Activated CD4-positive, alpha-beta T cell treated with anti-CD3 and anti-CD28 coated beads, Interleukin-2, amount 50 U/mL, for 24 hours (primary cell): ENCODE results near the gene MRPL55.

ENCODE experiments used
- DNase-seq, 2 donors: peaks; one replicate each; pipeline ENCODE4 v3.0.0-alpha.2; 2020; ENCODE audit warnings: low read depth in 1 of 2, low spot score in 1 of 2

The MRPL55 gene

GRCh38 chr1:228148196-228148861, 39.2 kb upstream of the MRPL55 start:
- no peak for DNase-seq

DNA sequence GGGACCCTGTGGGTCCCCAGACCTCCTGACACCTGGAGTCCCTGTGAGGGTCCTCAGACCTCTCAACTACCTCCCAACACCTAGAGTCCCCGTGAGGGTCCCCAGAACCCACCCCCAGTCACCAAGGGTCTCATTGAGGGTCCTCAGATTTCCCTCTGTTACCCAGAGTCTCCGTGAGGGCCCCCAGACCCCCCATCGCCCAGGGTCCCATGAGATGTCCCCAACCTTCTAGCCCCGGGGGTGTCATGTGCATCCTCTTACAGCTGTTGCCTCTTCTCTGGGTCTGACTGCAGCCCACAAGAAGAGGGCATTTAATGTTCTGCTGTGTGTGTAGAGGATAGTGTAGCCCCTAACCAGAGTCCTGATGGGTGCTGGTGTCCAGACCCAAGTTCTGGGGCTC, 38.7 kb upstream of the MRPL55 start:
- no peak for DNase-seq

DNA sequence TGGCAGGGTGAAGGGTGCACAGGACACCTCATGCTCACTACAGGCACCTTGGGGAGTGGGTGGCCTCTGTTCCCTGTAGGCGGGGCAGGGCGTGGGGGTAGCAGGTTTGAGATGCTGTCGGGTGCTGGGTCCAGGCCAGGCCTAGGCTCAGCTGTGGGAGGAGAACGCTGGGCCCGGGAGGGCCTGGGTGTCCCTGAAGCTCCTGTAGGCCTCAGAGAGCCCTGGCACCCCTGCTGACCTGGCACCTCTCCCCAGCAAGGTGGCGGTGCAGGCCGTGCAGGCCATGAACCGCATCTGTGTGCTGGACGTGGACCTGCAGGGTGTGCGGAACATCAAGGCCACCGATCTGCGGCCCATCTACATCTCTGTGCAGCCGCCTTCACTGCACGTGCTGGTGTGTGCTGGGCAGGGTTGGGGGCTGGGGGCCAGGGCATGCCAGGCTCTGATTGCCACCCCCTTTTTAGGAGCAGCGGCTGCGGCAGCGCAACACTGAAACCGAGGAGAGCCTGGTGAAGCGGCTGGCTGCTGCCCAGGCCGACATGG, 38.1 kb upstream of the MRPL55 start:
- no peak for DNase-seq

DNA sequence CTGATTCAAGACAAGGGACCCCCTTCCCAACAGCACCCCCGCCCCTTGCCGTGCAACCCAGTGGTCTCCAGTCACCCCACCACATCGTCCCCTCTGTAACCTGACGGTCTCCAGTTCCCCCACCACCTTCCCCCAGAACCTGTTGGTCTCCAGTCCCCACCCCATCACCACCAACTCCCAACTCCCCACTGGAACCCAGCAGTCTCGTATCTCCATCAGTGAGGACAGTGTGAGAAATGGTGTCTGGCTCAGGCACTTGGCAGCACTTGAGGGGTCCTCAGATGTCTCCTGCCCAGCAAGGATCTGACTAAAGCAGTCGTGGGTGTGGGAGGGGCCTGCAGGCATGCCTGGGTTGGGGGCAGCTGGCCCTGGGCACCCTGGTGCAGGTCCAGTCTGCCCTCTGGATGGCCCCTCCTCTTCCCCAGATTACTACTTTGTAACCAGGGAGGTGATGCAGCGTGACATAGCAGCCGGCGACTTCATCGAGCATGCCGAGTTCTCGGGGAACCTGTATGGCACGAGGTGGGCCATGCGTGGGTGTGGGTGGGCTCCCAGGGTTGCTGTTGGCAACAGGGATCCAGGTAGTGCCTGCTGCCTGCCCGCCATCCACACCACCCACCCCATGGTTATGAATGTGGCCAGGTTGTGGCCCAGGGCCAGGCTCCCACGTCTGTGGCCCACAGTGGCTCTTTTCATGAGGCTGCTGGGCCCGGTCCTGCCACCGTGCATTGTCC, 37.5 kb upstream of the MRPL55 start:
- no peak for DNase-seq

- no peak for DNase-seq
Observed at GRCh38 chr1:228145463-228146416, 36.6 kb upstream of the MRPL55 start.

- no peak for DNase-seq
Observed at GRCh38 chr1:228144993-228145343, 35.9 kb upstream of the MRPL55 start.

GRCh38 chr1:228144193-228144992, 35.3 kb upstream of the MRPL55 start:
- no peak for DNase-seq

DNA sequence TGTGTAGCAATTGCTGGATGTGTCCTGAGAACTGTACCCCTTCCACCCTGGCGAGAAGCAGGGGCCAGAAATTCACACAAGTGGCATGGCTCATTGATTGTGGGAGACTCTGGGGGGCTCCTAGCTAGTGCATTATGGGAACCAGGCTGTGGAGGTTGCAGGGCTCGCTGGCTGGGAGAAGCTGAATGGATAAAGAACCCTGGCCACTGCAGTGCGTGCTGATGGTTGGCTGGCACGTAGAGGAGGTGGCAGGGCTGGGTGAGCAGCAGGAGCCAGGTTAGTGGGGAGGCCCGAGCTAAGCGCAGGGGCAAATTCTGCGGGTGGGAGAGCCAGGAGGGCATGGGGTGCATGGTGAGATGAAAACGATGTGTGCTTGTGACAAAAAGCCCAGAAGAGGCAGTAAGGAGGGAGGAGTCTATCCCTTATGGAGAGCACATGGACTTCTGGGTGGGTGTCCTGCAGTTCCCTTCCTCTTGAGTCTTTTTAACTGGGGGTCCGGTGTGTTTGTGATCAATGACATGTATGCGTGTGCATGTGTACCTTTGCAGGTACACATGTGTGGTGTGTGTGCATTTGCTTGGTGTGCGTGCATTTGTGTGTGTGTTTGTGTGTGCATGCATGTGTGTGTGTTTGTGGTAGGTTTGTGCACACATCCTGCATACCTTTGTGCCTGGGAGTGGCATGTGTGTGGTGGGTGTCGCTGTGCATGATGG, 34.5 kb upstream of the MRPL55 start:
- DNase-seq = no peak

DNA sequence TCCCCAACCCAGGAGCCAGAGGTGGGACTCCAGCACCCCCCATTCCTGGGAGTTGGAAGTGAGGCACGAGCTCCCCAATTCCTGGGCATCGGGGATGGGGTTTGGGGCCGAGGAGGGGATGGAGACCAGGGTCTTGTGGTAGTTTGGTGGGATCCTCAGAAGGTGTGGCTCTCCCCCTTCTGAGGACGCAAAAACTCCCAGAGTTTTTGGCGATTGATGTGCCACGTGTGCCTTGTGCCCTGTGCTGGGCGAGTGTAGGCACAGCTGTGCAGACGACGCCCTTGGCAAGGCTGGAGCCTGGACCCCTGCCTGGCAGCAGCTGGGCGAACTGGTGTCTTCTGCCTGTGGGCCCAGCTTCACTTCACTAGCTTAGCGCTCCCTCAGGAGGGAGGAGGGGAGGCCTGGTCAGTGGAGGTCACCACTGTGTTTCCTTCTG, 33.6 kb upstream of the MRPL55 start:
- DNase-seq = no peak

DNA sequence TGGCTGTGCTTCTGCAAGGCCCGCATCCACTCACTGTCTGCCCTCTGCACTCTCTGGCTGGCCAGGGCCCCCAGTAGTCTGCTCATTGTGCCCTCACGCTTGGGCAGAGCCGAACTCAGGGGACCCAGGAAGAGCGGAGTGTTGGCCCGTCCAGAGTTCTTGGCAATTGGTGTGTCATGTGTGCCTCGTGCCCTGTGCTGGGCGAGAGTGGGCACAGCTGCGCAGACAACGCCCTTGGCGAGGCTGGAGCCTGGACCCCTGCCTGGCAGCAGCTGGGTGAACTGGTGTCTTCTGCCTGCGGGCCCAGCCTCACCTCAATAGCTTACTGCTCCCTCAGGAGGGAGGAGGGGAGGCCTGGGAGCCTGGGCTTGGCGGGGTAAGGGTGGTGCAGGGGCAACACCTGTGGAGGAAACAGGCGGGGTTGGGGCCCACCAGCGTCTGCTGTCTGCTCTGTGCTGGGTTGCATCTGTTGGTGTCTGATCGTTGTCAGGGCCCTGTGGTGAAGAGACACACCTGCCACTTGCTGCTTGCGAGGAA, 33.1 kb upstream of the MRPL55 start:
- DNase-seq = no peak

DNA sequence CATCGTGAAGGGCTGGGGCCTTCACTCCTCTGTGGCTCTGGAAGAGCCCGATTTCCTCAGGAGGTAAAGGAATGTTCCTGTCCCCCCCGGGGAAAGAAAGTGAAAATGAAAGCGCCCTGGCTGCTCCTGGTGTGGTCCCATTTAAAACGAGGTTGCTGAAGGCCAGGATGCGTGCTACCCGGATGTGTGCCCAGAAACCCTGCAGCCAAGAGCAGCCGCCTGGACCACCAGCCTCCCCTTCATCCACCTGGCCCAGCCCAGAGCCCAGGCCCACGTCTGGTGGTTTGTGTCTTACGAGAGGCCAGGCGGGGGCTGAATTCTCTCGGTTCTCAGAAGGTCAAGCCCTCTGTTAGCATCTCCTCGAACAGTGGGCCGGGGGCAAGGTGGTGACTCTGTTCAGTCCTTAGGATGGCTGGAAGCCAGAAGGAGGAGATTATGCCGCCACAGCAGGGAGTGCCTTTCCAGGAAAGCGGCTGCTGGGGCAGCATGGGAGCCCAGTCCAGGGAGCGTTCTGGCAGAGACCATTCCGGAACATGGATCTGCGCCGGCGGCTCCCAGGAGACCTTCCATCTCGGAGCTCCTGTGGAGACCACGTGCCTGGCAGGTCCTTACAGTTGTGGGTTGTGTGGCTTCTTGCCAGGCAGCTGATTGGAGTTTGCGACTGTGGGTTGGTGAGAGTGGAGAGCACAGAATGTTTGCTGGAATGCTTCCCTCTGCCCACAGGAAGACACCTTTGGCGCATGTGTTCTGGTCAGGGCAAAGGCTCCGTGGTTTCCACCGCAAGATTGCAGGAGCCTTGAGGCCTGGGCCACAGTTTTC, 32.3 kb upstream of the MRPL55 start:
- no peak for DNase-seq

GRCh38 chr1:228140724-228141225, 31.7 kb upstream of the MRPL55 start:
- no peak for DNase-seq

- peak; percentile 99 to 100 for DNase-seq
Observed at GRCh38 chr1:228139931-228140723, 31.0 kb upstream of the MRPL55 start, which contains the start of gene GUK1. Gene GUK1, plus strand, starts transcription at chr1:228140279. Its CDS starts 24 bp downstream, at chr1:228140303.

DNA sequence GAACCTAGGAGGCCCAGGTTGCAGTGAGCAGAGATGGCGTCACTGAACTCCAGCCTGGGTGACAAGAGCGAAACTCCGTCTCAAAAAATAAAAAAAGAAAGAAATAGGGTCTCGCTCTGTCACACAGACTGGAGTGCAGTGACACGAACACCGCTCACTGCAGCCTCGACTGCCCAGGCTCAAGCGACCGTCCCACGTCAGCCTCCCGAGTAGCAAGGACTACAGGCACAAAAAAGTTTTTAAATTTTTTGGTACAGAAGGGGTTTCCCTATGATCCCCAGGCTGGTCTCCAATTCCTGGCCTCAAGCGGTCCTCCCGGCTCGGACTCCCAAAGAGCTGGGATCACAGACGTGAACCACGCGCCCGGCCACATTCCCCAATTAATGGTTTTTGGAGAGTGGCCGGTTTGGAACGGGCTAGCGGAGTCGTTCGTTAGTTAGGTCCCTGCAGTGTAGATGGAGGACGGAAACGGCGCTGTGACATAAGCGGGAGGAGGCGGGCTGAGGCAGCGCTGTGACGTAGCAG, 30.4 kb upstream of the MRPL55 start:
- no peak for DNase-seq

GRCh38 chr1:228136901-228137300, 27.8 kb upstream of the MRPL55 start:
- no peak for DNase-seq

DNA sequence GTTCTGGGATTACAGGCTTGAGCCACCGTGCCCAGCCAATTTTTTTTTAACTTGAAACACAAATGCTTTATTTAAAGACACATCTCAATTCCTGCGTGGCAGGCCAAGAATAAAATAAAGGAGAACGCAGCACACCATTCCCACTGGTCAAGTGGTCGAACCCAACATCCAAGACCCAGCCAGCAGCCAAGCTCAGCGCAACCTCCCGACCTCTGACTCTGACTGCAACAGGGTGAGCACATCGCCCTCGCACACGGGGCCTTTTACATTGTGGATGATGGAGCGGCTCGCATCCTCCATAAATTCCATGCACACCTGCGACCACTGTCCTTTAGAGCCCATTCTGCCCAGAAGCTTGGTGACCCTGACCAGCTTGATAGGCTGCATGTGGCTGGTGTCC, 25.5 kb upstream of the MRPL55 start:
- no peak for DNase-seq

GRCh38 chr1:228131766-228132165, 22.7 kb upstream of the MRPL55 start:
- DNase-seq = no peak

- DNase-seq = no peak
Observed at GRCh38 chr1:228125185-228125584, 16.1 kb upstream of the MRPL55 start.
